Neural progenitor cell (in vitro differentiated cells): ENCODE measurements around the gene TXN.

Source experiments
- EZH2 ChIP-seq: fragments of 200-600 bp; sonication (generic); IDR thresholded peaks from 2 replicates; pipeline ENCODE4 v1.6.1; 2017; ENCODE audit warnings: antibody characterized with exemption, mild to moderate bottlenecking, moderate library complexity
- EZH2phosphoT487 ChIP-seq: fragments of 200-600 bp; sonication (generic); IDR thresholded peaks from 2 replicates; pipeline ENCODE4 v1.6.1; 2017; ENCODE audit warnings: antibody characterized with exemption
- TF ChIP-seq, protein P1 (sequence below): fragments of 200-600 bp; sonication (generic); IDR thresholded peaks from 2 replicates; pipeline ENCODE4 v1.5.1; 2017; ENCODE audit warnings: antibody characterized with exemption, mild to moderate bottlenecking

DNA sequence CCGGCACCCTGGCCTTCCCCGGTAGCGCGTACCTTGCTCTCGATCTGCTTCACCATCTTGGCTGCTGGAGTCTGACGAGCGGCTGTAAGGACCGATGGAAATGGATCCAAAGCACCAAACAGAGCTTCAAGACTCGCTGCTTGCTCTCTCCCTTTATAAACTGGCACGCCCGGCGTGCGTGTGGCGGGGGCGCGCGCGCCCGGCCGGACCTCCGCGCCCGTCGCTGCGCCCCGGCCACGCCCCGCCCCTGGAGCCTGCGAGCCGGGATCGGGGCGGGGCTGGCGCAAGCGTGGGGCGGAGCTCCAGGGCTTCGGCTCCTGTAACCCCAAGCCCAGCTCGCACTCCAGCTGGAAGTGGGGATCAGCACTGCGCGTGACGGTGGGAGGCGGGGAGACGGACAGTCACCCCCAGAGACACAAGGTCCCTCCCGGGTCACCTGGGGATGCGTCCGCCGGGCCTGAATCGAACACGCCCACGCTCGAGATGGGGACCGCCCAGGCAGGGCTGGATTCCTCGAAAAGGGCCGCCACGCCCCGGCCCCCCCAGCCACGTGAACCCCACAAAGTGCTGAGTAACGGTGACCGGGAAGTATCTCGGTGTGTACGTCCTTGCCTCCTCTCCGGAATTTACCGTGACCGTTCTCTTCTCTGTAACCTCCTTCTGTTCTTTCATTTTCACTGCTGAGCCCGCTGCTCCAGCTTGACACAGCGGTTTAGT, at the start of gene TXN:
- TF ChIP-seq, protein P1, sequence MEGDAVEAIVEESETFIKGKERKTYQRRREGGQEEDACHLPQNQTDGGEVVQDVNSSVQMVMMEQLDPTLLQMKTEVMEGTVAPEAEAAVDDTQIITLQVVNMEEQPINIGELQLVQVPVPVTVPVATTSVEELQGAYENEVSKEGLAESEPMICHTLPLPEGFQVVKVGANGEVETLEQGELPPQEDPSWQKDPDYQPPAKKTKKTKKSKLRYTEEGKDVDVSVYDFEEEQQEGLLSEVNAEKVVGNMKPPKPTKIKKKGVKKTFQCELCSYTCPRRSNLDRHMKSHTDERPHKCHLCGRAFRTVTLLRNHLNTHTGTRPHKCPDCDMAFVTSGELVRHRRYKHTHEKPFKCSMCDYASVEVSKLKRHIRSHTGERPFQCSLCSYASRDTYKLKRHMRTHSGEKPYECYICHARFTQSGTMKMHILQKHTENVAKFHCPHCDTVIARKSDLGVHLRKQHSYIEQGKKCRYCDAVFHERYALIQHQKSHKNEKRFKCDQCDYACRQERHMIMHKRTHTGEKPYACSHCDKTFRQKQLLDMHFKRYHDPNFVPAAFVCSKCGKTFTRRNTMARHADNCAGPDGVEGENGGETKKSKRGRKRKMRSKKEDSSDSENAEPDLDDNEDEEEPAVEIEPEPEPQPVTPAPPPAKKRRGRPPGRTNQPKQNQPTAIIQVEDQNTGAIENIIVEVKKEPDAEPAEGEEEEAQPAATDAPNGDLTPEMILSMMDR: no peak
- no peak for TF ChIP-seq EZH2phosphoT487
- peak; percentile 44 for TF ChIP-seq EZH2
